Activated T-cell treated with anti-CD3 and anti-CD28 coated beads, Interleukin-2, amount 50 U/mL, for 72 hours (primary cell): ENCODE data around the gene LEP. TPM values are rescaled to one million over a fixed set of nuclear protein-coding genes. Genes with fewer than 3 reads are reported as not detected.

Experiments used
- ATAC-seq, 2 donors: fragments of 150-1000 bp; cut with Tn5 transposase; replicated peaks in 1 of 2; 2 replicates each; pipeline ENCODE4 v1.10.0; 2021; ENCODE audit warnings: moderate library complexity in 2 of 2, mild to moderate bottlenecking in 1 of 2
- DNase-seq, 2 donors: peaks; one replicate each; pipeline ENCODE4 v3.0.0; 2021 to 2022; ENCODE audit warnings: mixed read lengths in 1 of 2
- H3K27ac Mint-ChIP-seq: one replicate; pipeline ENCODE4 v1.8.0; 2022; ENCODE audit warnings: mild to moderate bottlenecking, moderate library complexity, mixed read lengths
- H3K27me3 Mint-ChIP-seq: one replicate; pipeline ENCODE4 v1.8.0; 2022; ENCODE audit warnings: low read depth, mixed read lengths
- H3K36me3 Mint-ChIP-seq, 2 donors: one replicate each; pipeline ENCODE4 v1.8.0; 2022; ENCODE audit warnings: mixed read lengths in 2 of 2, mild to moderate bottlenecking in 1 of 2; ENCODE audit not compliant: insufficient read depth in 2 of 2
- H3K4me1 Mint-ChIP-seq: one replicate; pipeline ENCODE4 v1.8.0; 2022; ENCODE audit warnings: low read depth, mixed read lengths
- H3K4me3 Mint-ChIP-seq, 2 donors: one replicate each; pipeline ENCODE4 v1.8.0; 2022; ENCODE audit warnings: mild to moderate bottlenecking in 2 of 2, mixed read lengths in 2 of 2, moderate library complexity in 2 of 2
- H3K9me3 Mint-ChIP-seq, 2 donors: one replicate each; pipeline ENCODE4 v1.8.0; 2022; ENCODE audit warnings: mixed read lengths in 2 of 2
- total RNA-seq, 2 donors: library from RNA; stranded (reverse); gene quantifications; one replicate each; pipeline ENCODE4 v1.2.3, GENCODE V29; 2022

The LEP gene
- total RNA-seq = not detected

DNA sequence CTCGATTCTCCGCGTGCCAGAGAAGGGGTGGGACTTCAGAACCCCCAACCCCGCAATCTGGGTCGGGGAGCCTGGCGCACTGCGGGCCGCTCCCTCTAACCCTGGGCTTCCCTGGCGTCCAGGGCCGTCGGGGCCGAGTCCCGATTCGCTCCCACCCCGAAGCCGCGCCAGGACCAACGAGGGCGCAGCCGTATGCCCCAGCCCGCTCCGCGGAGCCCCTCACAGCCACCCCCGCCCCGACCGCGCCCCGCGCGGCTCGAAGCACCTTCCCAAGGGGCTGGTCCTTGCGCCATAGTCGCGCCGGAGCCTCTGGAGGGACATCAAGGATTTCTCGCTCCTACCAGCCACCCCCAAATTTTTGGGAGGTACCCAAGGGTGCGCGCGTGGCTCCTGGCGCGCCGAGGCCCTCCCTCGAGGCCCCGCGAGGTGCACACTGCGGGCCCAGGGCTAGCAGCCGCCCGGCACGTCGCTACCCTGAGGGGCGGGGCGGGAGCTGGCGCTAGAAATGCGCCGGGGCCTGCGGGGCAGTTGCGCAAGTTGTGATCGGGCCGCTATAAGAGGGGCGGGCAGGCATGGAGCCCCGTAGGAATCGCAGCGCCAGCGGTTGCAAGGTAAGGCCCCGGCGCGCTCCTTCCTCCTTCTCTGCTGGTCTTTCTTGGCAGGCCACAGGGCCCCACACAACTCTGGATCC, at the start of gene LEP:
TSS of gene LEP (plus strand) at position 583 of the 691 bp plus-strand sequence. CDS start 10,741 bp downstream, outside the sequence.
- Mint-ChIP-seq H3K27me3 (peaks cover 26% of the 10 kb centered on the region), H3K4me3 (no peak within 1 kb of the TSS), H3K27ac (no peak within 1 kb of the TSS), H3K36me3 (peaks cover 2 to 9% of the 10 kb centered on the region in 2 donors), H3K4me1 (peaks cover 11% of the 10 kb centered on the region), H3K9me3 (peaks cover 2 to 3% of the 10 kb centered on the region in 2 donors)
- DNase-seq (no peak), ATAC-seq (no peak)

DNA sequence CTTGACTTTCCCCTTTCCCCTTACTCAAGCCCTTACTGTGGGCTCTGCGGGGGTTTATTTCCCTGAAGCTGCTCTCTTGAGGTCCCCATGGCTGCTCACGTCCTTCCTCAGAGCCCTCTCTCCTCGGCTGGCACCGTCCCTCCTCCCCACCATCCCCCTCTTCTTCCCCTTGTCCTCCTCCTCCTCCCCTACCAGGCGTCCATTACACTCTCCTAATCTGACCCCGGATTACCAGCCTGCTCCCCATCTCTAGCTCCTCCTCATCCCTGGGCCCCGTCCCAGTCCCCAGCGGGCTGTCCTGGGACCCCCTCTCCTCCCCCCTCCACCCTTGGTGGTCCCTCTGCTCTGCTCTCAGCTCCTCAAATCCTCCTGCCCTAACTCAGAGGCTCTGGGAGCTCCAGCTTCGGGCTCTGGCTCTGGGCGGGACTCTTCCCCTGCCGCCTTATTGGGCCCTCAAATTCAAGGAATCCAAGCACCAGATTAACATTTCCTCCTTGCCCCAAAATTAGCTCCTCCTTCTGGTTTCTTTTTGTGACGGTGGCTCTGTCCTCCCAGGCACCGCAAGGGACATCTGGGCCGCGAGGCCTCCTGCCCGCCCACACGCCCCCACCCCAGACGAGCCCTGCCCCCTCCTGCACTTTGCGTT, 48.5 kb upstream of the LEP start:
- ATAC-seq (no peak), DNase-seq (no peak)
- peaks cover 7 to 15% of the 10 kb centered on the region in 2 donors for H3K9me3 Mint-ChIP-seq
- no peak overlapping the region for H3K4me3 Mint-ChIP-seq
- H3K27ac Mint-ChIP-seq = no peak overlapping the region
- H3K4me1 Mint-ChIP-seq = peaks cover 13% of the 10 kb centered on the region
- H3K36me3 Mint-ChIP-seq = peaks cover 11 to 19% of the 10 kb centered on the region in 2 donors
- peaks cover 24% of the 10 kb centered on the region for H3K27me3 Mint-ChIP-seq

DNA sequence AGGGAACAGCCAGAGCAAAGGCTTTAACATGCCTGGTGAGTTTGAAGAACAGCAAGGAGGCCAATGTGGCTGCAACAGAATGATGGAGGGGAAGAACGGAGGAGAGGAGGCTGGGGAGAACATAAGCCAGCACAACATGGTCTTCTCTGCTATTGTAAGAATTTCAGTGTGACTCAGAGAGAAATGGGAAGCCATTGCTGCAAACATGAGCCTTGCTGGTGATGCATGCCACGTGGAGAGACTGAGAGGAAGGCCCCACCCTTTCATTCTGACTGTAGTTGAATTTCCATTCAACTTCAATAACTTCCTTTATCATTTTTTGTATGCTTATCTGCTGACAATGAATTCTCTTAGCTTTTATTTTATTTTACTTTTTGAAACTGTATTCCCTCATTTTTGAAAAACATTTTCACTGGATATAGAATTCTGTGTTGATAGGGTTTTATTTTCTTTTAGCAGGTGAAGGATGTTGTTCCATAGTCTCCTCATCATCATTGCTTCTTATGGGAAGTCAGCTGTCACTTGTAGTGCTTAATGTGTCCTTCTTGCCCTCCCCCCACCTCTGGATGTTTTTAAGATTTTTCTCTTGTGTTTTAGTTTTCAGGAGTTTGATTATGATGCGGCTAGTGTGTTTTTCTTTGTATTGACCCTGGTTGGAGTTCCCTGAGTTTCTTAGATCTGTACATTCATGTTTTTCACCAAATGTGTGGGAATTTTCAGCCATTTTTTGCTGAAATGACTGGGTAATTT, 46.4 kb upstream of the LEP start:
- ATAC-seq = peak; percentile 41 to 47
- peaks cover 13% of the 10 kb centered on the region for H3K4me1 Mint-ChIP-seq
- peaks cover 7 to 15% of the 10 kb centered on the region in 2 donors for H3K9me3 Mint-ChIP-seq
- no peak for DNase-seq
- peak overlapping the region; percentile 31 for H3K27ac Mint-ChIP-seq
- H3K36me3 Mint-ChIP-seq = peaks cover 11 to 19% of the 10 kb centered on the region in 2 donors
- H3K27me3 Mint-ChIP-seq = peaks cover 29% of the 10 kb centered on the region
- H3K4me3 Mint-ChIP-seq = no peak overlapping the region

DNA sequence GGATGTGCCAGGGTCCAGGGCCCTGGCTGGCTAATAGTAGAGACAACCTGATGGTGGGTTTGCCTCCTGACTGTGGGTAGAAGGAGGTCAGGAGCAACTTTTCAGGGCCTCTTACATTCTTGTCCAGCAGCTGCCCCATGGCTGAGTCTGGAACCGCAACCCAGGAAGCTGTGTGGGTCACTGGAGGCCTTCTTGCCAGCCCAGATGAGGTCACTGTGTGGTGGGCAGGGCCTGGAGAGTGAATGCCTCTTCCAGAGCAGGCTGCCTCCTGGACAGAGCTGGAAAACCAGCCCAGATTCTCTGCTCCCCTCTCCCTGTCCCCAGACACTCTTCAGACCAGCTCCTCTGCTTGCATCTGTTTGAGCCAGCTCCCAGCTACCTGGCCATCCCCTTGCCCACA, 43.5 kb upstream of the LEP start:
- ATAC-seq (no peak), DNase-seq (no peak)
- Mint-ChIP-seq H3K27ac (no peak overlapping the region), H3K4me3 (no peak overlapping the region), H3K27me3 (peaks cover 33% of the 10 kb centered on the region), H3K4me1 (peaks cover 18% of the 10 kb centered on the region), H3K36me3 (peaks cover 11 to 19% of the 10 kb centered on the region in 2 donors), H3K9me3 (peaks cover 7 to 15% of the 10 kb centered on the region in 2 donors)

DNA sequence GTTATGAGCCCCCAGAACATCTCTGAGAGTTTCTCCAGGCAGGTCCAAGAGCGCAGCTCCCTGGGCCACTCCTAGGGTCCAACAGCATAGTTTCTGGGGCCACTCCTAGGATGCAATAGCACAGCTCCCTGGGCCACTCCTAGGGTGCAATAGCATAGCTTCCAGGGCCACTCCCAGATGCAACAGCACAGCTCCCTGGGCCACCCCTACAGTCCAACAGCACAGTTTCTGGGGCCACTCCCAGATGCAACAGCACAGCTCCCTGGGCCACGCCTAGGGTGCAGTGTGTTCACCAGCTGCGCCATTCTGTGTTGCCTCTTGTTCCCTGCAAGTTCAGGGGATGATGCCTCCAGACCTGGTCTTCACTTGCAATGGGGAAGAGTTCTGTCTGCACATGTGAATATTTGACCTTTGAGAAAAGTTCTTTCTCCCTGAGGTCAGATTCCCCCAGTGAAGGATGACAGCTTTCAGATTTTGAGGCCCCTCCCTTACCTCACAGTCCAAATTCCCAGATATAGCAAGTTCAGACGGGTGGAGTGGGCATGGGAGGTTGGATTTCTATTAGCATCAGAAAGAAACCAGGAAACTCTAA, 43.0 kb upstream of the LEP start:
- peaks cover 18% of the 10 kb centered on the region for H3K4me1 Mint-ChIP-seq
- H3K27me3 Mint-ChIP-seq = peaks cover 37% of the 10 kb centered on the region
- H3K27ac Mint-ChIP-seq = no peak overlapping the region
- peaks cover 7 to 15% of the 10 kb centered on the region in 2 donors for H3K9me3 Mint-ChIP-seq
- DNase-seq = no peak
- ATAC-seq = no peak
- peaks cover 11 to 19% of the 10 kb centered on the region in 2 donors for H3K36me3 Mint-ChIP-seq
- no peak overlapping the region for H3K4me3 Mint-ChIP-seq

DNA sequence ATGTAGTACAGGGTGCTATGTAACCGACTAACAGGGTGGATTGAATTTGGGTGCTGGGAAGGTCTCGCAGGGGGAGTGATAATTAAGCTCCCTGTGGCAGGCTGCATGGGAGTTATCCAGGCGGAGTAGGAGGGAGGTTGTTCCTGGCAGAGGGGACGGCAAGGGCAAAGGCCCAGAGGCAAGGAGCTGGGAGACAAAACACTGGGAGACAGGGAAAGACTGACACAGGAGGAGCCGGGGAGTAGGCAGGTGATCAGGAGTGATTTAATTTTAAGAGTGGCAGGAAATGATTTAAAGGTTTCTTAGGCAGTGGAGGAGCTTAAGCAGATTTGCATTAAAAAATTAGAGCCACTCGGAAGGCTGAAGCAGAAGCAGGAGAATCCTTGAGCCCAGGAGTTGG, 40.7 kb upstream of the LEP start:
- H3K27me3 Mint-ChIP-seq = peaks cover 48% of the 10 kb centered on the region
- H3K4me3 Mint-ChIP-seq = peak overlapping the region in 1 of 2 donors; percentile 59
- H3K27ac Mint-ChIP-seq = no peak overlapping the region
- peaks cover 0 to 4% of the 10 kb centered on the region in 2 donors for H3K9me3 Mint-ChIP-seq
- ATAC-seq = no peak
- DNase-seq = no peak
- peaks cover 11% of the 10 kb centered on the region for H3K4me1 Mint-ChIP-seq
- H3K36me3 Mint-ChIP-seq = peaks cover 1 to 6% of the 10 kb centered on the region in 2 donors

DNA sequence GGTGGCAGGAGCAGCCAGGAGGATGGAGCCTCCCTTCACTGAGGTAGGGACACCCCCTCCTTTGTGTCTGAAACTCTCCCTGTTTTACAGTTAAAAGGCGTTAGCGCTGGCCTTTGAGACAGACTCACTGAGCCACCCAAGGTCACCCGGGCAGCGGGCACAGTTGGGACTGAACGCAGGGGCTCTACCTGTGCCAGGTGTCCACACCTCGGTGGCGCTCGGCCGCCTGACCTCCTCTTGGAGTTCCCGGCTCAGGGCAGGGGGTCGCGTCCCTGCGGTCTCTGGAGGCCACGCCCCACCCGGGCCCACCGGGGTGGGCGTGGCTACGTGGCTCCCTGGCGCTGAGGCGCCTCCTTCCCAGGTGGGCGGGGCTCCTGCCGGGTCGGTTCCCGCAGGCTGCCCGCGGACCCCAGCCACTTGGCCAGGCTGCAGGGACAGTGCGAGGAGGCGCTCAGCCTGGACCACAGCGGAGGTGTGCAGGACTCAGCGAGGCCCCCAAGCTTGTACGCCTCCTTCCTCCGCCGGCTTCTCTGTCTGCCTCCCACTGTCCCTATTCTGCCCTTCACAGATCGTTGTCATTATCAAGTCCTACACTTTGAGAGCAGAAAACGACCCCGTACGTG, 39.9 kb upstream of the LEP start:
- peaks cover 11% of the 10 kb centered on the region for H3K4me1 Mint-ChIP-seq
- peaks cover 0 to 4% of the 10 kb centered on the region in 2 donors for H3K9me3 Mint-ChIP-seq
- peak; percentile 19 to 40 for ATAC-seq
- H3K27me3 Mint-ChIP-seq = peaks cover 48% of the 10 kb centered on the region
- H3K36me3 Mint-ChIP-seq = peaks cover 1 to 3% of the 10 kb centered on the region in 2 donors
- DNase-seq = peak in 1 of 2 donors; percentile 12
- H3K4me3 Mint-ChIP-seq = peak overlapping the region; percentile 69 to 72
- H3K27ac Mint-ChIP-seq = no peak overlapping the region

DNA sequence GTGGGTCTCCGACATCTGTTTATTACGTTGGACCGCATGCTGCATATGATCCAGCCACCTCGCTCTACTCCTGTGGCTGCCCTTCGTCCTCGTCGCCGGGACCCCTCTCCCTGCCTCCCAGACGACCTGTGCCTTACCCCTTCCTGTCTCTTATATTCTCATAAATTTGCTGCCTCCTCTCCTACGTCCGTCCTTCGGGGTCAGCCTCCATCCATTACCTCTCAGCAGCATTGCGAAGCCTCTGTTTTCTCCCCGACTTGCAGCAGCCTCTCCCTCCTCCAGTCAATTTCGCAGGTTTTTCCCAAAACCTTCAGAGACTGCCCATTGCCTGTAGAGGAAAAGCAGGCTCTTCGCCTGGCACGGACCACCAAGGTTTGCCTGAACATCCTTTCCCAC, 39.4 kb upstream of the LEP start:
- H3K36me3 Mint-ChIP-seq = peaks cover 0 to under 1% of the 10 kb centered on the region in 2 donors
- no peak for DNase-seq
- ATAC-seq = no peak
- H3K4me1 Mint-ChIP-seq = peaks cover 11% of the 10 kb centered on the region
- H3K27me3 Mint-ChIP-seq = peaks cover 48% of the 10 kb centered on the region
- peak overlapping the region; percentile 69 to 72 for H3K4me3 Mint-ChIP-seq
- H3K9me3 Mint-ChIP-seq = peaks cover 0 to under 1% of the 10 kb centered on the region in 2 donors
- H3K27ac Mint-ChIP-seq = no peak overlapping the region

DNA sequence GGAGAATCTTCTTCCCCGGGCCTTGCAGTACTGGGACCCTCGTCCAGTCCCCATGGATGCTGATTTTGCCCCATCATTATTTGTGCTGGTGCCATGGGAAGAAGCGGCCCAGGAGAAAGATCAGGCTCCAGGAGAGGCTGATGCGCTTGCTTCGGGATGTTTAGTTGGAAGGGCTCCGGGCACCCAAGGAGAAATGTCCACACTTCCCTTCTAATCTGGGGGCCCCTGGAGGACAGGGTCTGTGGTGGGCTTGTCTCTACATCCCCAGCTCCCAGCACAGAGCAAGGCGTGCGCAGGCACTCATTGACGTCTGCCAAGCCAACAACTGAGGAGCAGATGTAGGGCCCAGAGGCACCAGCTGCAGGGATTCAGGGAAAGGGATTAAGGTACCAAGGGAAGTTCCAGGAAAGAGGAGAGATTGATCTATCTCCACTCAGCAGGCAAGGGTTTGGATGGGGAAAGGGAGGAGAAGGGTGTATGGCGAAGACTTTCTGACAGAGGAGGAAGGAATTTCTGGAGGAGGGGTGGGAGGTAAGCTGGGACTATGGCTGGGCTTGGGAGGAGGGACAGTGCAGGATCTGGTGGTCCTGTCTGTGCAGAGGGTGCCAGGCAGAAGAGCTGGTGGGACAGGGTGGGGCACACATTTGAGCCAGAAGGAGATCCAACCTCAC, 38.7 kb upstream of the LEP start:
- no peak overlapping the region for H3K27ac Mint-ChIP-seq
- H3K9me3 Mint-ChIP-seq = no peaks in the 10 kb centered on the region
- peaks cover 11% of the 10 kb centered on the region for H3K4me1 Mint-ChIP-seq
- ATAC-seq (no peak), DNase-seq (no peak)
- peaks cover 48% of the 10 kb centered on the region for H3K27me3 Mint-ChIP-seq
- H3K4me3 Mint-ChIP-seq = peak overlapping the region; percentile 69 to 72
- no peaks in the 10 kb centered on the region for H3K36me3 Mint-ChIP-seq

DNA sequence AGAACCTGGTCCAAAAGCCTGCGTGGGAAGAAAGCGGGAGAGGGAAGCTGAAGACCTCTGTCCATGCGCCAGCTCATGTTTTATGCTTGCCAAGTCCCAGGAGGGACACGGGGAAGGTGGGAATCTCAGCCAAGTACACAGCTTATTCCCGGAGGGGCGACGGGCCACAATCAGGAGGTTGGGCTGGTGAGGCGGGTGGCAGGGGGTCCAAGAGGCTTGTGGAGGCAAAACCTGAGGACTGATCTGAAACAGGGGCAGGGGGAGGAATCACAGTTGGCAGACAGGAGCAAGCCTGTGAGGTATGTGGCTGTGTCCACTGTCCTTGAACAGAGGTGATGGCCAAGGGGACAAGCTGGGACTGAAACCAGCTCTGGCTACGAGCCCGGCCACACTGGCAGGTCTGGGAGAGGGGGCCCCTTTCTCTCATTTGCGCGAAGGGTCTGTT, 38.0 kb upstream of the LEP start:
- H3K9me3 Mint-ChIP-seq = no peaks in the 10 kb centered on the region
- peaks cover 11% of the 10 kb centered on the region for H3K4me1 Mint-ChIP-seq
- no peak overlapping the region for H3K27ac Mint-ChIP-seq

DNA sequence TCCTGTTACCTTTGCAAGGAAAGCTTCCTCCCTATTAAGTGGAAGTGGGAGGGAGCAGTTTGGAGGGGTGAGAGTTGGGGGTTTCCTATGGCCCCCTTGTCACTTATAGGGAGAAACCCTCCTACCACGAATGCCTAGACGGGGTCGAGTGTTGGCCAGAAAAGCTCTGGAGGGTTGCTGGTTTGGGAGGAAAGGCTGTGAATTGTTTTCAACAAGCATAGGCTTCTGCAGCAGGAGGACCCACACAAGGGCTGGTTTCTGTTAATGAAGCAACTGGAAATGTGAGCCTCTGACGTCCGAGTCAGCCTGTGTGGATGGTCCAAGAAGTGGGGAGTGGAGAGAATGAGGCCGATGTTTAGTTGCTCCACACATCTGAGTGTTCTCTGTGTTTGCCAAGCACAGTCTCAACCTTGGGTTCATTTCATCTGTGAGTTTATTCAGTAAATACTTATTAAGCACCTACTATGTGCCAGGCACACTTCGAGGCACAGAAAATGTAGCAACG, 37.3 kb upstream of the LEP start:
- ATAC-seq (no peak), DNase-seq (no peak)
- H3K4me1 Mint-ChIP-seq = peaks cover 11% of the 10 kb centered on the region
- no peak overlapping the region for H3K27ac Mint-ChIP-seq
- no peak overlapping the region for H3K4me3 Mint-ChIP-seq
- peaks cover 48% of the 10 kb centered on the region for H3K27me3 Mint-ChIP-seq
- no peaks in the 10 kb centered on the region for H3K9me3 Mint-ChIP-seq
- no peaks in the 10 kb centered on the region for H3K36me3 Mint-ChIP-seq

More for the DNA sequence above, 38.0 kb upstream of the LEP start:
- Mint-ChIP-seq H3K27me3 (peaks cover 48% of the 10 kb centered on the region), H3K36me3 (no peaks in the 10 kb centered on the region), H3K4me3 (no peak overlapping the region)
- no peak for ATAC-seq
- DNase-seq = no peak

DNA sequence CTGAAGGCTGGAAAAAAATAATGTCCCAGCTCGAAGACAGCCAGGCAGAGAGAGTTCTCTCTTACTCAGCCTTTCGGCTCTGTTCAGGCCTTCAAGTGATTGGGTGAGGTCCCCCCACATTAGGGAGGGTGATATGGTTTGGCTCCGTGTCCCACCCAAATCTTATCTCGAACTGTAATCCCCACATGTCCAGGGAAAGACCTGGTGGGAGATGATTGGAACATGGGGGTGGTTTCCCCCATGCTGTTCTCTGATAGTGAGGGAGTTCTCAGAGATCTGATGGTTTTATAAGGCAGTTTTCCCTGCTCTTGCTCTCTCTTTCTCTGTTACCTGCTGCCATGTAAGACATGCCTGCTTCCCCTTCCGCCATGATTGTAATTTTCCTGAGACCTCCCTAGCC, 36.6 kb upstream of the LEP start:
- Mint-ChIP-seq H3K27me3 (peaks cover 44% of the 10 kb centered on the region), H3K36me3 (no peaks in the 10 kb centered on the region), H3K9me3 (no peaks in the 10 kb centered on the region), H3K4me1 (peaks cover 11% of the 10 kb centered on the region), H3K27ac (no peak overlapping the region), H3K4me3 (no peak overlapping the region)
- ATAC-seq = no peak
- no peak for DNase-seq
